GM12878 (cell line): Measurements from ENCODE around the gene NKAIN4. TPM values are rescaled to one million over a fixed set of nuclear protein-coding genes. Genes with fewer than 3 reads are reported as not detected.

Experiments used
- ATAC-seq: fragments of 200-7000 bp; cut with Tn5 transposase; 3 replicates; pipeline ENCODE4 v1.9.1; 2020; ENCODE audit warnings: mild to moderate bottlenecking, moderate library complexity
- BruUV-seq: library from RNA; stranded (reverse); fragments of 400-500 nt; replicated peaks from 2 replicates; lab custom pipeline; 2021; lab: Mats Ljungman, UMichigan
- CTCF ChIA-PET: fragments of 300-600 bp; sonication (Branson Sonifier 250); formaldehyde crosslinking; extraction: SDS; loops from one replicate; lab custom pipeline; 2021; ENCODE audit warnings: inconsistent platforms; lab: Yijun Ruan, JAX
- POLR2A ChIA-PET: fragments of 350-600 bp; formaldehyde crosslinking; extraction: SDS; loops from one replicate; lab custom pipeline; 2021; ENCODE audit warnings: inconsistent platforms; lab: Charles Lee
- RAD21 ChIA-PET: fragments of 300-600 bp; sonication (Branson Sonifier 250); formaldehyde crosslinking; loops from one replicate; lab custom pipeline; 2023; ENCODE audit warnings: antibody characterized with exemption; ENCODE audit not compliant: unreplicated experiment; lab: Charles Lee
- SMC1A ChIA-PET: fragments of 300-600 bp; sonication (Branson Sonifier 250); formaldehyde crosslinking; loops from one replicate; lab custom pipeline; 2023; ENCODE audit not compliant: unreplicated experiment, uncharacterized antibody; lab: Charles Lee
- DNase-seq: peaks from one replicate; pipeline ENCODE4 v3.0.0-alpha.2; 2011; ENCODE audit warnings: low read depth, low spot score
- FAIRE-seq: peaks from 3 replicates; lab custom pipeline; 2011; peaks lifted over from hg19 to GRCh38; lab: Jason Lieb, UNC
- H2AFZ ChIP-seq: 2 replicates; pipeline ENCODE4 v1.6.0; 2011; ENCODE audit warnings: low read depth, low read length, control low read depth; ENCODE audit not compliant: control insufficient read depth
- H3K27ac ChIP-seq: 2 replicates; pipeline ENCODE4 v1.5.1; 2011; ENCODE audit warnings: control low read depth; ENCODE audit not compliant: control insufficient read depth, insufficient read depth
- H3K27me3 ChIP-seq, 2 experiments: replicated peaks in 1 of 2; 2 replicates each; pipeline versions ENCODE4 v1.6.0 to v1.6.1; 2011; ENCODE audit warnings: low read length in 1 of 2; ENCODE audit not compliant: control insufficient read depth in 2 of 2, insufficient read depth in 2 of 2
- H3K36me3 ChIP-seq, 2 experiments: 2 replicates each; pipeline ENCODE4 v1.5.1; 2011; ENCODE audit warnings: low read length in 1 of 2; ENCODE audit not compliant: control insufficient read depth in 2 of 2, insufficient read depth in 2 of 2
- H3K4me1 ChIP-seq: 2 replicates; pipeline ENCODE4 v1.6.1; 2011; ENCODE audit warnings: mild to moderate bottlenecking, low read length, moderate library complexity, mixed read lengths; ENCODE audit not compliant: control insufficient read depth, insufficient read depth
- H3K4me2 ChIP-seq: 2 replicates; pipeline ENCODE4 v1.6.0; 2011; ENCODE audit warnings: control low read depth; ENCODE audit not compliant: control insufficient read depth, insufficient read depth
- H3K4me3 ChIP-seq: fragments of 200-600 bp; sonication (generic); 2 replicates; pipeline ENCODE4 v1.5.1; 2016
- H3K79me2 ChIP-seq: 2 replicates; pipeline ENCODE4 v1.6.0; 2011; ENCODE audit warnings: low read length; ENCODE audit not compliant: control insufficient read depth, insufficient read depth
- H3K9ac ChIP-seq: 2 replicates; pipeline ENCODE4 v1.8.0; 2011; ENCODE audit warnings: low read length, control low read depth, mixed read lengths; ENCODE audit not compliant: control insufficient read depth, insufficient read depth
- H3K9me3 ChIP-seq: replicated peaks from 3 replicates; pipeline ENCODE4 v1.5.1; 2011; ENCODE audit warnings: mild to moderate bottlenecking, low read length; ENCODE audit not compliant: control insufficient read depth, insufficient read depth
- H4K20me1 ChIP-seq: 2 replicates; pipeline ENCODE4 v1.6.0; 2011; ENCODE audit not compliant: control insufficient read depth, insufficient read depth
- BMI1 ChIP-seq: fragments of 450-650 bp; IDR thresholded peaks from 2 replicates; pipeline ENCODE4 v1.6.1; 2016; ENCODE audit warnings: mild to moderate bottlenecking, moderate library complexity, borderline replicate concordance
- CBFB ChIP-seq: IDR thresholded peaks from 2 replicates; pipeline ENCODE4 v1.6.1; 2016; ENCODE audit warnings: antibody characterized with exemption, low read depth
- CBX3 ChIP-seq: fragments of 200-600 bp; sonication (generic); IDR thresholded peaks from 2 replicates; pipeline ENCODE4 v1.6.1; 2016; ENCODE audit warnings: low read depth, borderline replicate concordance
- CEBPB ChIP-seq, 2 experiments: fragments of 150-350 bp in 1 of 2; IDR thresholded peaks; 2 replicates each; pipeline ENCODE4 v1.6.1; 2012 to 2014; ENCODE audit warnings: low read depth in 2 of 2, low read length in 2 of 2, borderline replicate concordance in 1 of 2, inconsistent platforms in 1 of 2
- HDAC6 ChIP-seq: fragments of 200-600 bp; sonication (generic); IDR thresholded peaks from one replicate; pipeline ENCODE4 v1.8.0; 2017; ENCODE audit warnings: antibody characterized with exemption; ENCODE audit not compliant: unreplicated experiment
- MEF2B ChIP-seq: fragments of 450-650 bp; IDR thresholded peaks from 2 replicates; pipeline ENCODE4 v1.6.1; 2018; ENCODE audit warnings: mild to moderate bottlenecking, moderate library complexity; ENCODE audit not compliant: partially characterized antibody, poor library complexity, severe bottlenecking
- NBN ChIP-seq: fragments of 450-650 bp; IDR thresholded peaks from 2 replicates; pipeline ENCODE4 v1.6.1; 2016
- NFYB ChIP-seq: IDR thresholded peaks from 2 replicates; pipeline ENCODE4 v1.6.1; 2011; ENCODE audit warnings: low read depth, mild to moderate bottlenecking, low read length, improper control_type of control experiment, moderate library complexity; ENCODE audit not compliant: insufficient read depth
- NR2C2 ChIP-seq: IDR thresholded peaks from 2 replicates; pipeline ENCODE4 v1.6.1; 2011; ENCODE audit warnings: borderline replicate concordance, low read depth; ENCODE audit not compliant: control insufficient read depth, insufficient read length
- NR2F1 ChIP-seq: fragments of 450-650 bp; conservative IDR thresholded peaks from 2 replicates; pipeline ENCODE4 v1.6.1; 2017; ENCODE audit warnings: mild to moderate bottlenecking
- RAD21 ChIP-seq: IDR thresholded peaks from 2 replicates; pipeline ENCODE4 v1.6.1; 2011; ENCODE audit warnings: mild to moderate bottlenecking, low read depth, low read length, moderate library complexity; ENCODE audit not compliant: insufficient read depth
- RFX5 ChIP-seq: IDR thresholded peaks from 2 replicates; pipeline ENCODE4 v1.6.1; 2011; ENCODE audit warnings: low read depth, low read length, improper control_type of control experiment
- SUPT20H ChIP-seq: IDR thresholded peaks from 2 replicates; pipeline ENCODE4 v1.6.1; 2011; ENCODE audit warnings: low read depth, mild to moderate bottlenecking, low read length, moderate library complexity, borderline replicate concordance; ENCODE audit not compliant: control insufficient read depth
- SUZ12 ChIP-seq: fragments of 200-600 bp; sonication (generic); IDR thresholded peaks from one replicate; pipeline ENCODE4 v1.6.1; 2018; ENCODE audit warnings: antibody characterized with exemption, mild to moderate bottlenecking; ENCODE audit not compliant: unreplicated experiment
- TCF3 ChIP-seq: IDR thresholded peaks from 2 replicates; pipeline ENCODE4 v1.6.1; 2012; ENCODE audit warnings: low read depth, mild to moderate bottlenecking, low read length, borderline replicate concordance; ENCODE audit not compliant: insufficient read depth
- USF2 ChIP-seq: IDR thresholded peaks from 2 replicates; pipeline ENCODE4 v1.6.1; 2011; ENCODE audit warnings: low read depth, low read length, improper control_type of control experiment, borderline replicate concordance
- ZBTB33 ChIP-seq: fragments of 450-650 bp; IDR thresholded peaks from 2 replicates; pipeline ENCODE4 v1.6.1; 2017; ENCODE audit warnings: mild to moderate bottlenecking
- ZNF207 ChIP-seq: fragments of 450-650 bp; IDR thresholded peaks from 2 replicates; pipeline ENCODE4 v1.6.1; 2014; ENCODE audit warnings: antibody characterized with exemption, mild to moderate bottlenecking, borderline replicate concordance
- WGBS: methylation state at CpG from one replicate; pipeline ENCODE4 v1.1.6; 2016; ENCODE audit warnings: low lambda C conversion rate; ENCODE audit not compliant: insufficient replicate concordance, insufficient coverage; ENCODE audit errors: missing lambda C conversion rate; 5-methylcytosine and 5-hydroxymethylcytosine counted together
- in situ Hi-C: fragments of 300-500 bp; cut with MboI; formaldehyde crosslinking; loops from 9 replicates; pipeline ENCODE4 v1.14.3; 2018; ENCODE audit warnings: mixed read lengths
- intact Hi-C: fragments of 100-400 bp; cut with micrococcal nuclease; formaldehyde crosslinking; loops from one replicate; pipeline ENCODE4 v1.14.2; 2022; ENCODE audit not compliant: unreplicated experiment
- polyA plus RNA-seq, 11 experiments: library from polyadenylated mRNA; depleted of rRNA in 4 of 11; unstranded in 6 of 11; stranded (reverse) in 5 of 11; fragments of >200 nt; fragmentation: Nextera tagmentation in 4 of 11; fragmentation: Illumina TruSeq in 1 of 11; extraction: Ambion mirVana in 4 of 11; extraction: Trizol in 1 of 11; gene quantifications; 1 replicate in 1 of 11; 2 replicates in 10 of 11; pipeline versions ENCODE4 v1.2.1 to v1.2.3, GENCODE V29; 2011 to 2016; ENCODE audit warnings: inconsistent platforms in 2 of 11, missing spikeins in 2 of 11, low read depth in 1 of 11
- total RNA-seq, 4 experiments: library from RNA; depleted of rRNA in 3 of 4; stranded (reverse); fragments of >200 nt in 3 of 4; fragmentation: Illumina TruSeq in 1 of 4; extraction: Trizol in 1 of 4; gene quantifications; 2 replicates each; pipeline versions ENCODE4 v1.2.1 to v1.2.3, GENCODE V29; 2013 to 2021
- TF ChIP-seq, protein P1 (sequence below): fragments of 450-650 bp; IDR thresholded peaks from 2 replicates; pipeline ENCODE4 v1.6.1; 2017; ENCODE audit warnings: low read depth, mild to moderate bottlenecking, moderate library complexity

Gene NKAIN4
- total and polyA plus RNA-seq, 10 of the 15 experiments (the other 5 are each of a cell fraction or from before 2014, with no cell fraction given) = 0.11 TPM; not detected in 9

- no peak for TF ChIP-seq NR2C2
- TF ChIP-seq TCF3 = no peak
- TF ChIP-seq MEF2B = peak; percentile 70
- TF ChIP-seq, protein P1, sequence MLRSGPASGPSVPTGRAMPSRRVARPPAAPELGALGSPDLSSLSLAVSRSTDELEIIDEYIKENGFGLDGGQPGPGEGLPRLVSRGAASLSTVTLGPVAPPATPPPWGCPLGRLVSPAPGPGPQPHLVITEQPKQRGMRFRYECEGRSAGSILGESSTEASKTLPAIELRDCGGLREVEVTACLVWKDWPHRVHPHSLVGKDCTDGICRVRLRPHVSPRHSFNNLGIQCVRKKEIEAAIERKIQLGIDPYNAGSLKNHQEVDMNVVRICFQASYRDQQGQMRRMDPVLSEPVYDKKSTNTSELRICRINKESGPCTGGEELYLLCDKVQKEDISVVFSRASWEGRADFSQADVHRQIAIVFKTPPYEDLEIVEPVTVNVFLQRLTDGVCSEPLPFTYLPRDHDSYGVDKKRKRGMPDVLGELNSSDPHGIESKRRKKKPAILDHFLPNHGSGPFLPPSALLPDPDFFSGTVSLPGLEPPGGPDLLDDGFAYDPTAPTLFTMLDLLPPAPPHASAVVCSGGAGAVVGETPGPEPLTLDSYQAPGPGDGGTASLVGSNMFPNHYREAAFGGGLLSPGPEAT = no peak
- no peak for TF ChIP-seq CBX3
- TF ChIP-seq NR2F1 = no peak
Measured at GRCh38 chr20:63259734-63260460, 5.6 kb upstream of the NKAIN4 start (continued).

GRCh38 chr20:63258781-63259180 lies 4.5 kb upstream of the NKAIN4 start:
- no peak overlapping the region for H3K9ac ChIP-seq
- H3K9me3 ChIP-seq = no peaks in the 10 kb centered on the region
- no peak for ATAC-seq
- ChIA-PET RAD21 (no interaction called here), CTCF (no interaction called here), SMC1A (no interaction called here), POLR2A (interaction anchor here (0.5 kb wide), 1 partner anchor 219 kb away, joined by 3 read pairs; no protein-coding TSS in a partner anchor)
- H3K27me3 ChIP-seq = peaks cover 0 to 9% of the 10 kb centered on the region in 2 experiments; a peak in 2 of 4 replicates
- no peak for FAIRE-seq
- no peak for DNase-seq
- WGBS = 36% methylated on average over 8 of the region's 8 CpGs
- no TSS peak for BruUV-seq
- intact Hi-C loops (no loop called here), in situ Hi-C loops (no loop called here)
- no peak overlapping the region for H2AFZ ChIP-seq
- no peak overlapping the region for H3K4me3 ChIP-seq
- H3K4me1 ChIP-seq = no peaks in the 10 kb centered on the region
- no peaks in the 10 kb centered on the region for H3K79me2 ChIP-seq
- H4K20me1 ChIP-seq = no peaks in the 10 kb centered on the region
- H3K4me2 ChIP-seq = no peak overlapping the region
- H3K36me3 ChIP-seq = no peaks in the 10 kb centered on the region
- H3K27ac ChIP-seq = no peak overlapping the region
- TF ChIP-seq CEBPB (IDR thresholded peaks at IDR 0.05; ENCODE audit: borderline replicate concordance in 1 of 2, low read depth in 2 of 2, low read length in 2 of 2) (no peak), BMI1 (no peak), RAD21 (no peak), NBN (no peak), CBFB (no peak), SUPT20H (no peak), ZBTB33 (no peak), RFX5 (no peak), NFYB (no peak), ZNF207 (no peak), HDAC6 (no peak), USF2 (no peak), SUZ12 (no peak)
